LoVo (cell line): ENCODE data around the gene ZC3H4.
A peak's percentile ranks its signal among the peaks of the same experiment; 100 is the strongest.
"Not testable (repeated sequence)": the region's sequence is repeated elsewhere in the genome, so short reads cannot be mapped to it uniquely, and the experiment has no call there.

Experiments used
- DNase-seq: peaks from one replicate; pipeline ENCODE4 v3.0.0-alpha.2; 2016; ENCODE audit warnings: low spot score

The ZC3H4 gene

DNA sequence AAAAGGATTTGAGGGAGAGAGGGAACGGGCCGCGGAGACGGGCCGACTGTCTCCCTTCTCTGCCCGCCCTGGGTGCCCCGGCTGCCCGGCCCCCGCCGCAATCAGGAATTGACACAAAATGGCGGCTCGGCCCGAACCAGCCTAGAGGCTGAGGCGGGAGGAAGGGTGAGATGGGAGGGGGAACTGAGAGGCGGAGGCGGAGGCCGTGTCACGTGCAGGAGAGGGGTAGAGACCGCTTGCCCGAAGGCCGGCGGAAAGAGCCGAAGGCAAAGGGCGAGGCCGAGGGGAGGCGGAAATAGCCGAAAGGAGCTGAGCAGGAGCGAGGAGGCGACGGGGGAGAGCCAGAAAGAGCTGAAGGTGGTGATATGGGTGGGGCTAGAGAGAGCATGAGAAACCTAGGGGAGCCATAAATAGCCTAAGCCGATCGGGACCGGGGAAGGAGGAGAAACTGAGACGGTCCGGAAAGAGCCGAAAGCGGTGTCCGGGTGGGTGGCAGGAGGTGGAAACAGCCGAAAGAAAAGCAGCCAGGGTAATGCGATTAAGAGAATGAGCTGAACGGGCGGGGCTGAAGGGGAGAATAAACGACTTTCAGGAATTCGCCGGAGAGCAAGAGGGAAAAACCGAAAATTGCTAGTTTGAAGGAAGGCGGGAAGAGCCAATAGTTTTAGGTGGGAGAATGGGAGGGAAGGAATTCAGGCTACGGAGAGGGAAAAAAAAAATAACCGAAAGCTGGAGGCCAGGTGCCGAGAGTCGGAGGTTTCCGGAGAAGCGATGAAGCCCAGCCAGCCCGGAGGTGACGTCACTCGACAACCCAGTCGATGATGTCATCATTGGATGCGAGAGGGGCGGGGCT, at the start of gene ZC3H4:
ZC3H4 (minus strand) TSS at position 780 of the 853 bp plus-strand sequence. CDS start 1,192 bp downstream, outside the sequence.
- peak; percentile 98 for DNase-seq

- no peak for DNase-seq
Measured at GRCh38 chr19:47161876-47162489, 48.4 kb upstream of the ZC3H4 start.

DNA sequence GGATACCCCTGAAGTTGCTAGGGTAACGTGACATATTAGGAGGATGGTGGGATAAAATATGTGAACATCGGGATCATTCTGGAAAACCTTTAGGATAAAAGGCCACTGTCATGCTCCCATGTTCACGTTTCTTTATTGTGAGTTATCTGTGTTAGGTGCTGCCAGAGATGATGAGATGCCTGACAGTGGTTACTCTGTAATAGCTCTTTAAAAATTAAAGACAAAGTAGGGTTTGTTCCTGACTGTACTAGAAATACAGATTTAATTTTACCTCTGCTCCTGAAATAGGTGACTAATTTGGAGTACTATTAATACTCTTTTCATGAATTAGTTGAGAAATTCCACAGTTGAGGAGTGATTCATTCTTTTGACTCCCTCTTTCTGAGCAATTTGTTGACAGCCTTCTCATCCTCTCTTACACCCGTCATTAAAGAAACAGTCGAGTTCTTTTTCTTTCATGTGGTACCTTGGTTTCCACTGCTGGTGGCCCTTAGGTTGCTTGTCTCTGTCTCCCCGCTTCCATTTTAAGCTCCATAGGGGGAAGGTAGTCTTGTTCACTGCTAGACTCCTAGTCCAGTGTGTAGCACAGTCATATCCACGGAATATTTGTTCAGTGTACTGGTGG, 45.4 kb upstream of the ZC3H4 start:
- DNase-seq = no peak

DNA sequence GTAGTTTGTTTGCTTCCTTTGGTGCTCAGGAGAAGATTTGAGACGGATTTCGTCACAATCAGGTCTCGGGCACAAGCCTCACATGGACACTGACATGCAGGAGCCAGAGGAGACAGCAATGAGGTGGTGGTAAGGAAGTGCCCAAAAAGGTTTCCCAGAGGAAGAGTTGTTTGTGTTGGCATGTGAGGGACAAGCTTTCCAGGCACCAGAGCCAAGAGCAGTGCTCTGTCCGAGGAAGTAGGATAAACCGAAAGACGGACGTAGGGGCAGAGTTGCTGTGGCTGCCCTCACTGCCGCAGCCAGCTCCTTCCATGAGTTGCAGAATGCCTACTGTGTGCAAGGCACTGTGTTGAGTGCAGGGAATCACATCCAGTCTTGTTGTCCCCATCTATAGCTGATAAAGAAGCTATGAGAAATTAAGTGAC, 44.8 kb upstream of the ZC3H4 start:
- no peak for DNase-seq

DNA sequence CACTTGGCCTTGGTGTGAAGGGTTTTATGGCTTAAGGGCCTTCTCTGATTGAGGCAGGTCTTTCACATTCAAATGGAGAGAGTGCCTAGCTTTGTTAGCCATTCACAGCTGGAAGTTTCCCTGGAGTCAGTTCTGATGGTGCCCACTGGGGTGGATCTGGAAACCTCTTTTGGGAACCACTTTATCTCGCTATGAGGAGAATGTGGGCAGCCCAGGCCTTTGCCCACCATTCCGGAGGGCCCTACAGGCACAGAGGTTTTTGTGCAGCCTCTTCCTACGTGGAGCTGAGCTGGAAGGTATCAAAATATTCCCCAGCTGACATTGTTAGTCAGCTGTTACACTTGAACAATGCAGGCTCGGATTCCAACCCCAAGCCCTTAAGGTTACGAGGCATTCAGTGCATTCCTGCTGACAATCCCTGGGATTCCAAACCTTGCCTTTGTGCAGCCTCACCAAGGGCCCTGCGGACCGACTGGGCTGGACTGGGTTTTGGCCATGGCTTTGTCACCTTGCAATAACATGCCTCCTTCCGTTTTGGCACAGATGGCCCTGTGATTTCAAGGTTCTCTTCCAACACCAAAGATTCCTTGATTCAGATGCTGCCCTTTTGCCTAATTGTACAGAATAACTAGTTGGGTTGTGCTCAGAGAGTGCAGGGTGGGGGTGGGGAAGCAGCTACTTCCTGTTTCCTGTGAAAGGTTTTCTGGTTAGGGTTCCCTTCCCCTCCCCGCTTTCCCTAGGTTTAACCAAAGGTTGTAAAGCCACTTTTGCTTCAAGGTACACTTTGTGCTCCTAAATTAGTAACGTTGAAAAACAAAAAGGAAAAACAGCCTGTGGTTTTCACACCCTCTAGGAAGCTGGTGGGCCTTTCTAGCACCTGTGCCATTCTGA, 44.1 kb upstream of the ZC3H4 start:
- DNase-seq = no peak

GRCh38 chr19:47156861-47157430, 43.4 kb upstream of the ZC3H4 start:
- no peak for DNase-seq

GRCh38 chr19:47155148-47155547, 41.6 kb upstream of the ZC3H4 start:
- DNase-seq = no peak

GRCh38 chr19:47153266-47153665, 39.7 kb upstream of the ZC3H4 start:
- DNase-seq = no peak

- DNase-seq = peak; percentile 50
Measured at GRCh38 chr19:47152632-47153031, 39.1 kb upstream of the ZC3H4 start.

GRCh38 chr19:47152205-47152604, 38.6 kb upstream of the ZC3H4 start:
- DNase-seq = no peak

DNA sequence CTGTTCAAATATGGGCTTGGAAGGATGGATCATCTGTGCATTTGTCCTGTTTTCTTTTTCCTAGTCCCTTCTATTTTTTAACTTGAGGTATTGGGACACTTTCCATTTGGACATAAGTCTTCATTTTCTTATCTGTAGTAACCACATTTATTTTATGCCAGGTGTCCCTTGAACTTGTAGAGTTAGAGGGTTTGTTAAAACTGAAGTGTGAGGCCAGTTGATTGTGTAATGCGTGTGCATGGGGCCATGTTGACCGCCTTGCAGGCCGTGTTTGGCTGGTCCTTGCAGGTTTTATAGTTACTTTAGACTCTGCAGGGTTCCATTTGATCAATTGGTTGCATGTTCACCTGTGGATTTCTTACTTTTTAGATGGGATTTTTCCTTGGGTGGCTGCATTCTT, 38.1 kb upstream of the ZC3H4 start:
- DNase-seq = no peak

DNA sequence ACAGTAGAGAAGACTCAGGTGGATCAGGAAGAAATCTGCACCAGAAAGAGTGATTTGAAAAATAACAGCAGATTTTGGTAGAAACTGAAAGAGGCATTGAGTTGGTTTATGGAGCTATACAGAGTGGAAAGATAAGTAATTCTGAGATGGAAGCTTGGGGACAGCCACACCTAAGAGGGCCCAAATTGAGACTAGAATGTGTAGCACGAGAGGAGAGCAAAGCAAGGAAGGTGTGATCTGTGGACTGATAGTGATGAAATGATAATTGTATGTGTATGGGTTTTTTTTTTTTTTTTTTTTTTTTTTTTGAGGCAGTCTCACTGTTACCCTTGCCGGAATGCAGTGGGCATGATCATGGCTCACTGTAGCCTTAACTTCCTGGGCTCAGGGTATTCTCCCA, 33.3 kb upstream of the ZC3H4 start:
- no peak for DNase-seq

- DNase-seq = no peak
Measured at GRCh38 chr19:47145639-47146486, 32.3 kb upstream of the ZC3H4 start.

DNA sequence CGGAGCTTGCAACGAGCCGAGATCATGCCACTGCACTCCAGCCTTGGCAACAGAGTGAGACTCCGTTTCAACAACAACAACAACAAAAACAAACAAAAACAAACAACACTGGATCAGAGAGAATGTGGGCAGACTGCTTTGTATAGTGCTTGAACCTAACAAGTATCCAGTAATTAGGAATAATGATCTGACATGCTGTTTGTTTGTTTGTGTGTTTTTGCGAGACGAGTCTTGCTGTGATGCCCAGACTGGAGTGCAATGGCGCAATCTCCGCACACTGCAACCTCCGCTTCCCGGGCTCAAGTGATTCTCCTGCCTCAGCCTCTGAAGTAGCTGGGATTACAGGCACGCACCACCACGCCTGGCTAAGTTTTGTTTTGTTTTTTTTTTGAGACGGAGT, 31.1 kb upstream of the ZC3H4 start:
- no peak for DNase-seq

DNA sequence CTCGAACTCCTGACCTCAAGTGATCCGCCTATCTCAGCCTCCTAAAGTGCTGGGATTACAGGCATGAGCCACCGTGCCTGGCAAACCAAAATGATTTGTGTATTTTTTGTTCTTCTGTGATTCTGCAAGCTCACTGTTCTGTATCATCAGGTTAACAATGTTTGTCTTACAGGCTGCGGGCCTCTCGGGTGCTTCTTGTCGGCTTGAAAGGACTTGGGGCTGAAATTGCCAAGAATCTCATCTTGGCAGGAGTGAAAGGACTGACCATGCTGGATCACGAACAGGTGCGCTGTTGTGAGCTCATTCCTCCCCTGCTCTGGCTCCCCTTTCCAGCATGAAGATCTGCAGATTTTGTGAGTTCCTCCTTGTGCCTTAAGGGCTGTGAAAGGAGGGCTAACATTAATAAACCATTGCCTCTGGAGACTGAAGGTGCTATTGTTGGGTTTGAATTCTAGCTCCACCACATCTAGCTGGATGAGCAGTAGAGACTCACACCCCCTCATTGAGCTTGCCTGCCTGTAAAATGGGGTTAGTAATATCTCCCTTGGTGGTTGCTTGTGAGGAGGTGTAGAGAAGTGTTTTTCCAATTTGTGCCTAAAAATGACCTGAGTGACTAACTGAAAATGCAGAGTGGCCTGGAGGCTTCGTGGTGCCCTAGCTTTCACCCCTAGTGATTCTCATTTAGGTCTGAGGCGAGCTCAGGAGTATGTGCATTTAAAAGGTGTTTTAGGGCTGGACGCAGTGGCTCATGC, 29.9 kb upstream of the ZC3H4 start:
- DNase-seq = no peak

- DNase-seq = no peak
Measured at GRCh38 chr19:47142779-47143178, 29.2 kb upstream of the ZC3H4 start.

DNA sequence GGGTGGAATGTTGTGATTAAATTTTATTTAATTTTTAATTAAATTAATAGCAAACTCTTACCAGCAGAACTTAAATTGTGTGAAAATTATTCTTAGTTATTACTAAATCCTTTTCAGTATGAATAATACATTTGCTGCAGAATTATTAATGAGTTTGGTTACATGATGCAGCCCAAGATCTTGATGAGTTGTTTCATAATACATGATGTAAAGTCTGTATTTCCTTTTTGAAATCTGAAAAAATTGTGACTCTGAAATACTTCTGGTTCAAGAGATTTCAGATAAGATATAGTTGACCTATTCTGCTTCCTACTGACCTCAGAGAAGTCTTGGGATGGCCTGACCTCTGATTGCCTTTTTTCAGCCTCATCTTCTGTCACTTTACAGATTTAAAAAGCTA, 28.1 kb upstream of the ZC3H4 start:
- no peak for DNase-seq

DNA sequence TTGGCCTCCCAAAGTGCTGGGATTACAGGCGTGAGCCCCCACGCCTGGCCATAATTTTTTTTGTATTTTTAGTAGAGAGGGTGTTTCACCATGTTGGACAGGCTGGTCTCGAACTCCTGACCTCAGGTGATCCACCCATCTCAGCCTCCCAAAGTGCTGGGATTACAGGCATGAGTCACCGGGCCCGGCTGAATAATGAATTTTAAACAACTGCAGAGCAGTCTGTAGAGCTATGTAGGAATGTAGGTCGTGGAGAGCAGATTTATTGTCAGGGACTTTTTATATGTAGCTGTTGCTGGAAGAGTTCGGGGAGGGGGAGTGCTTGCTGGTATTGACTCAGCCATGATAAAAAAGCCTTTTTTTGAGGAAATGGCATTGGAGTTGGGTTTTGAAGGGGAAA, 27.7 kb upstream of the ZC3H4 start:
- not testable (repeated sequence) for DNase-seq

GRCh38 chr19:47135156-47135555, 21.6 kb upstream of the ZC3H4 start:
- DNase-seq = no peak

DNA sequence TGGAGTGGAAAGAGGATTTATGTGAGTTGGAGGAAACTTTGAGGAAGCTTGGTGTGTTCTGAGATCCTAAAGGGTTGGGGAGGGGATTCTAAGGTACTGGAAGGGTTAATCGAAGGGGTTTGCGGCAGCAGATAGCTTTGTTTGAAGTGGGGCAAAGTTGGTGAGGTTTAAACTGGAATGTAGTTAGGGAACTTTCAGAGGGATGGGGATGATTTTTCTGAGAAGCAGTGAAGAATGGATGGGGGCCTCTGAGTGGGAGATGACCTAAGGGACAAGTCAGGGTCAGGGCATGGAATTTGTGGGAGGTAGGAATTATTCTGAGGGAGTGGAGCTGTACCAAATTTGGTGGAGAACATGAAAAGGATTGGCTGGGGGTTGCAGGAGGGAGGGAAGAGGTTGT, 21.0 kb upstream of the ZC3H4 start:
- DNase-seq = no peak
